Naive B cell (primary cell): Measurements from ENCODE around the gene MAST4. TPM values are rescaled to one million over a fixed set of nuclear protein-coding genes. Genes with fewer than 3 reads are reported as not detected.

Experiments
- ATAC-seq, 2 donors: fragments of 150-1000 bp; cut with Tn5 transposase; 2 replicates each; pipeline ENCODE4 v1.10.0; 2021; ENCODE audit warnings: low read depth in 2 of 2, mild to moderate bottlenecking in 2 of 2, moderate library complexity in 2 of 2
- DNase-seq: peaks from one replicate; pipeline ENCODE4 v3.0.0; 2022
- H3K27ac Mint-ChIP-seq, 6 donors: one replicate each; pipeline ENCODE4 v1.8.0; 2020 to 2022; ENCODE audit warnings: mild to moderate bottlenecking in 6 of 6, mixed read lengths in 6 of 6, moderate library complexity in 5 of 6, inconsistent platforms in 2 of 6
- H3K27me3 Mint-ChIP-seq, 3 donors: one replicate each; pipeline ENCODE4 v1.8.0; 2021 to 2022; ENCODE audit warnings: mixed read lengths in 3 of 3, mild to moderate bottlenecking in 1 of 3
- H3K36me3 Mint-ChIP-seq, 2 donors: one replicate each; pipeline ENCODE4 v1.8.0; 2020 to 2022; ENCODE audit warnings: mixed read lengths in 2 of 2, inconsistent platforms in 1 of 2, mild to moderate bottlenecking in 1 of 2
- H3K4me1 Mint-ChIP-seq, 3 donors: one replicate each; pipeline ENCODE4 v1.8.0; 2020 to 2022; ENCODE audit warnings: mixed read lengths in 3 of 3, inconsistent platforms in 1 of 3, mild to moderate bottlenecking in 1 of 3, moderate library complexity in 1 of 3
- H3K4me3 Mint-ChIP-seq, 8 donors: one replicate each; pipeline ENCODE4 v1.8.0; 2020 to 2022; ENCODE audit warnings: mild to moderate bottlenecking in 8 of 8, mixed read lengths in 8 of 8, moderate library complexity in 8 of 8, inconsistent platforms in 2 of 8
- H3K9me3 Mint-ChIP-seq, 7 donors: one replicate each; pipeline ENCODE4 v1.8.0; 2020 to 2022; ENCODE audit warnings: mixed read lengths in 7 of 7, mild to moderate bottlenecking in 5 of 7, inconsistent platforms in 2 of 7, moderate library complexity in 1 of 7
- polyA plus RNA-seq, 6 donors: library from polyadenylated mRNA; unstranded; fragments of 300-500 nt; fragmentation: Illumina TruSeq; gene quantifications; one replicate each; pipeline ENCODE4 v1.2.3, GENCODE V29; 2021; ENCODE audit warnings: low read depth in 6 of 6

The MAST4 gene
- polyA plus RNA-seq, 6 donors from 2014 or later, result 0.17 to 2.3 (median 1.3) TPM

DNA sequence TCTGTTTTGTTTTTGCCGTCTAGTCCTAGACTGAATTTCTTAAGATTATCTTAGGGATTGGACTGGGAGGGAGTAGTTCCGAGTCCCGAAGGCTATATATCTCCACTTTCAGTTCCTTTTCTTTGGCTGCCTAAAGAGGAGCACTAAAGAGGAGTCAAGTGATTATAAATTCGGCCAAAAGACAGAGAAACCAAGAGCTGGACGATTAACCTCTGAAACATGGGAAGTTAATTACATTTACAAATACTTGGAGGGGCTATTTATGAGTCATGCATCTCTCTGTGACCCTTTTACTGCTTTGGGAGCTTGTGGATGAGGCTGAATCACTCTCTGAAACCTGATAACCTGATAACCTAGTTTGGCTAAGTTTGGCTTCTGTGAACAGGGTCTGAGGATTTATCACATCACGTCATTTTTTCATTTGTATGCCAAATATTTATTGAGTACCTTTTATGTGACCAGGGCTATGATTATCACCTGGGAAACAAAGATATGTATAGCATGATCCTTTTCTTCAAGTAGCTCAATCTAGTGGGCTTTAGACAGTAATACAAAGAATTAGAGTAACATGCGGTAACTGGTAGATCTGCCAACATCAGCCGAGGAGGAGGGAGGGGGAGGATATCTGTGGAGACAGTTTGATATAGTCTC, 419.5 kb downstream of the MAST4 start:
- peaks cover 0 to 8% (median 7%) of the 10 kb centered on the region in 3 donors for H3K27me3 Mint-ChIP-seq
- H3K4me3 Mint-ChIP-seq, result no peak overlapping the region
- DNase-seq (no peak), ATAC-seq (no peak)
- no peaks in the 10 kb centered on the region for H3K36me3 Mint-ChIP-seq
- peak overlapping the region in 1 of 6 donors; percentile 13 for H3K27ac Mint-ChIP-seq
- H3K4me1 Mint-ChIP-seq, result peaks cover 0 to 6% (median 4%) of the 10 kb centered on the region in 3 donors
- no peaks in the 10 kb centered on the region for H3K9me3 Mint-ChIP-seq

DNA sequence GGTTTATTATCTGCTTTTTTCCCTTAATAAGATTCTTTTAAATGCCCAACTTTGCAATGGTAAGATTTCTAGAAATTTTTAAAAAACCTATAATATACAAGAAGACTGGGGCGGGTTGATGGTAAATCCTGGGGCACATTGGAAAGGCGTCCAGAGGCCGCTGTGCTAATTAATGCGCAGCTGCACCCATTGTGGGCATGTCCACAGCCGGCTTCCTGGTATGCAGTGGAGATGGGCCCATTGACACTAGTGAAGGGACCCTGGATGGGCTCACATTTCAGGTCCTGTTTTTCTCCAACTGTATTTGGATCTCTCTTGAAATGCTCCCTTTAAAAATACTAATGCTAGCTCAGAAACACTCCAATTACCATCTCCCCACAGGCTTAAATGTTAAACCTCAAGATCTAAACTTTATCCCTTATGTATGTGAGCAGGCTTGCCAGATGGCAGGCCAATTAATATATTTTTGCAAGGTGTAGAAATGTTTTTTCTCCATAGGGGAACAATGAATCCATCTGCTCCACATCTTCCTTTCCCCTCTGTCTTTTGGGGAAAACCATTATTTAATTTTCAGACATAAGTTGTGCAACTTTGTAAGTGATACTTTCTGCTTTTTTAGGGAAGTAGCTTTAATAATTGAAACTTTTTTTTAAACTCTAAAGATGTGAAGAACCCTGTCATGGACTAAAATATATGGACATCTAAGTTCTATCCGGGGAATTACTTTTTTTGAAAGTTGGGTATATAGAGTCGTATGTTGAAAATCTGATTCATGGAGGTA, 423.1 kb downstream of the MAST4 start:
- Mint-ChIP-seq H3K4me3 (no peak overlapping the region), H3K36me3 (no peaks in the 10 kb centered on the region), H3K27me3 (no peaks in the 10 kb centered on the region), H3K27ac (no peak overlapping the region), H3K4me1 (peaks cover 0 to 6% (median 0%) of the 10 kb centered on the region in 3 donors), H3K9me3 (no peaks in the 10 kb centered on the region)
- ATAC-seq, result no peak
- DNase-seq, result no peak

DNA sequence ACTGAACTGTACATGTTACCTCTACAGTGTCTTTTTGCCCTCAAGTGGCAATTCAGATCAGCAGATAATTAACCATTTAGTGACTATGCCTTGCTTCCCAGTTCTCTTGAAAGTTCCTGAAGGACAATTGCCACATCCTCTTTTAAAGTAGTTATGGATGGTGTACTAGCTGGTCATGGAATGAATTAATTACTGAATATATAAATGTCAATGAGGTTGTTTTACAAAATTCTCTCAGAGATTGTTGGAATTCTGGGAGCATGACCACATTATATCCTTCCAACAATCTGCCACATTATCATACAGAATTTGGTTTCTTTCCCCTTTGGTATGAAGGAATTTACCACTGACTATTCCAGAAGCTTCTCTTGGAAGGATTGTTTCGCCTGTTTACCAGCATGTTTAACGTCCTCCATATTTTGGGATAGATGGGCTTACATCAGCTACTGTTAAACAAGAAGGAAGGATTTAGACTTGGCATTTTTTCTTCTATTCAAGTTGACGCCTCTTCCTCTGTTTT, 424.0 kb downstream of the MAST4 start:
- no peak for ATAC-seq
- Mint-ChIP-seq H3K27me3 (no peaks in the 10 kb centered on the region), H3K9me3 (no peaks in the 10 kb centered on the region), H3K36me3 (no peaks in the 10 kb centered on the region), H3K4me1 (peaks cover 0 to 5% (median 0%) of the 10 kb centered on the region in 3 donors), H3K4me3 (no peak overlapping the region), H3K27ac (no peak overlapping the region)
- no peak for DNase-seq

DNA sequence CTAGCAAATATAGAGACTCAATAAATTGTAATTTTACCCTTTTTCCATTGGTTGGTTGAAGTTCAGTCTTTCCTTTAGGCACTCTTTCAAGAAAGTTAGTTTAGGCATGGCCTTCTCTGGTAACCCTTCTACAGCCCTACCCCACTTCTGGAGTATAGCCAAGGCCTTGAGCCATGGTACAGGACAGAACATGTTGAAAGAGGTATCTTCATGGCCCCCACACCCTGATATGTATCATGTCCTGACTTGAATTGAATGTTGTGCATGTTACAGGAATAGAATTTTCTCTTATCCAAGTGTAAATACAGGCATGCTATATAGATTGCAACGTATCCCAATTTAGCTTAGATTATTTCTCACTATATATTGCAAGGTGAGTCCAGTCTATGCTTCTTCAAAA, 424.8 kb downstream of the MAST4 start:
- Mint-ChIP-seq H3K27me3 (no peaks in the 10 kb centered on the region), H3K4me1 (no peaks in the 10 kb centered on the region), H3K9me3 (no peaks in the 10 kb centered on the region), H3K27ac (no peak overlapping the region), H3K4me3 (no peak overlapping the region), H3K36me3 (no peaks in the 10 kb centered on the region)
- ATAC-seq (no peak), DNase-seq (no peak)

DNA sequence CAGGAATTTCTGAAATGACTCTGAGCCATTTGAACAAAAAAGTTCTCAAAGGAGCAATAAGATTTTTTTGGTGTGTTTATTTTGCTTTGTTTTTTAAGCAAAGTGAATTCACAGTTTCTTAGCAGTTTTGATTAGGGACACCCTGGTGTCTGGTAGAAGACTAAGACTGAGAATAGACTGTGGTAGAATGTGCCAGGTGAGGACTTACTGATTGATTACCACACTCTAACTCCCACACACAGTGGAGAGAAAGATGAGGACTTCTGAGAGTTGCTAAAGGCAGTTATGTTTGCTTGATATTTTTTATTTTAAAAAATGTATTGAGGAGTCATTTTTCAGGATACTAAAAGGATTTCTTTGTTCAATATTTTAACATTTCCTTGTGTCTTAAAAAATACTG, 425.3 kb downstream of the MAST4 start:
- H3K27me3 Mint-ChIP-seq, result no peaks in the 10 kb centered on the region
- H3K4me1 Mint-ChIP-seq, result no peaks in the 10 kb centered on the region
- H3K4me3 Mint-ChIP-seq, result no peak overlapping the region
- DNase-seq (no peak), ATAC-seq (no peak)
- H3K9me3 Mint-ChIP-seq, result no peaks in the 10 kb centered on the region
- H3K36me3 Mint-ChIP-seq, result no peaks in the 10 kb centered on the region
- no peak overlapping the region for H3K27ac Mint-ChIP-seq

DNA sequence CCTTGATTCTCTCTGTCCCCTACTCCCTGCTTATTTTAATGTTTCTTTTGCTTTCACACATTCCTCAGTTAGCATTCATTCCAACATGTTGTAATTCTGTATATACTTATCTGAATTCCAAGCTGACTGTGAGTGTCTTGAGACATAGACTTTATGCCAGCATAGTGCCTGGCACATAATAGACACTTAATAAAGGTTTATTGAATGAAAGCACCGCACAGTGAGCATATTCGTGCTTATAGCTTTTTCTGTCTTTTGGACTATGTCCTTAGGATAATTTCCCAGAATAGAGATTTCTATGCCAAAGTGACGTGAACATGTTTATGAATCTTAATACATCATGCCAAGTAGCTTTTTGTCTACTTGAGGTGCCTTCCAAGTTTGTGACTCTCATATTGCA, 425.8 kb downstream of the MAST4 start:
- no peak for DNase-seq
- Mint-ChIP-seq H3K9me3 (no peaks in the 10 kb centered on the region), H3K4me3 (no peak overlapping the region), H3K4me1 (no peaks in the 10 kb centered on the region), H3K27me3 (no peaks in the 10 kb centered on the region), H3K27ac (no peak overlapping the region), H3K36me3 (no peaks in the 10 kb centered on the region)
- ATAC-seq, result no peak

DNA sequence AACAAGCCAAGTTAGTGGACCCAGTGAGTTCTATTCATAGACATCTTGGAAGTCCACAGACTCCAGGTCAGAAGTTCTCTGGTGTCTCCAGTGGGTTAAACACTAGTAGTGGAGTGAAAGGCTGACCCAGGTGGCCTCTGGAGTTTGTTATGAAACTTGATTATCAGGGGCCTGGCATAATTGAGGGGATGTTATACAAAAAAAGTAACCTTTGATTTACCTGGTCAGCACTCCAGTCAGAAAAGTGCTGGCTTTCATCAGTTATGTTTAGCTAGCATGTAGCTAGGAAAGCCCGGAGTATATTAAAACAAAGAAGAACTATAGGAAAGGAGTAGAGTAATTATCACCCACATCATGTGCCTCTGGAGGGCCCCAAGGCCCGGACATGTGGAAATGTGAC, 429.3 kb downstream of the MAST4 start:
- H3K9me3 Mint-ChIP-seq, result no peaks in the 10 kb centered on the region
- no peaks in the 10 kb centered on the region for H3K36me3 Mint-ChIP-seq
- H3K27me3 Mint-ChIP-seq, result no peaks in the 10 kb centered on the region
- H3K4me1 Mint-ChIP-seq, result no peaks in the 10 kb centered on the region
- no peak for DNase-seq
- no peak overlapping the region for H3K27ac Mint-ChIP-seq
- no peak overlapping the region for H3K4me3 Mint-ChIP-seq
- no peak for ATAC-seq

DNA sequence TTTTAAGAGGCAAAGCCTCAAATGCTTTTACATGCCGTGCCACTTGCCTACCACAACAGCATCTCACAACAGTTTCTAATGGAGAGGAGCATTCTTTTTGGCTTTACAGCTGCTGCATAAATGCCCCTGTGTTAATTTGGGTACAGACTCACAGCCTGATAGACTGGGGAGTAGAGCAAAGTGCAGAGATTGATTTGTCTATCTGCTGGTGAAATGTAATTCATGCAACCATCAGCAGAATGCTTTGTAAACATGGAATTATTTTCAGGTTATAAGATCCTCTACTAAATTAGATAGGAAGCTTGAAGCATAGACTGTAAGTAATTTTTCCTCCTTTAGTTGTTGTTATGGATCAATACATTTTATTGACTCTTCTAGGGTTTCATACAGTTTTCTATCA, 430.1 kb downstream of the MAST4 start:
- Mint-ChIP-seq H3K36me3 (no peaks in the 10 kb centered on the region), H3K4me1 (no peaks in the 10 kb centered on the region), H3K27ac (no peak overlapping the region), H3K9me3 (no peaks in the 10 kb centered on the region), H3K27me3 (no peaks in the 10 kb centered on the region), H3K4me3 (no peak overlapping the region)
- DNase-seq (no peak), ATAC-seq (no peak)

DNA sequence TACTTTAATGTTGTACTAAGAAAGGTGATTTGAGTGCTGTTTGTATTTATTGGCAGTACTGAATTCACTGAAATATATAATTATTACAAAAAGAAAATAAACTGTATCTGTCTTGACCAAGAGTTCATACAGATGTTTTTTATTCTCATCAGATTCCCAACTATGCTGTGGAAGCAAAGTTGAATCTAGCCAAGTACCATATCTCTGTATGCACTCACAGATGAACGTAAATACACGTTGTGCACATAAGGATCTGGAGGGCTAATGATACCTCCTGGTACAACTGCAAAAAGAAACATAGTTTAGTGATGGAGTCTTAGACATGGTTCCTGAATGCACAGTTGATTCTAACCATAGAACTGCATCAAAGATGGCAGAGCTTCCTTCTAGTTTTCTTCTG, 431.0 kb downstream of the MAST4 start:
- Mint-ChIP-seq H3K9me3 (no peaks in the 10 kb centered on the region), H3K27me3 (no peaks in the 10 kb centered on the region), H3K36me3 (no peaks in the 10 kb centered on the region), H3K4me3 (no peak overlapping the region), H3K4me1 (no peaks in the 10 kb centered on the region), H3K27ac (no peak overlapping the region)
- ATAC-seq, result no peak
- no peak for DNase-seq

DNA sequence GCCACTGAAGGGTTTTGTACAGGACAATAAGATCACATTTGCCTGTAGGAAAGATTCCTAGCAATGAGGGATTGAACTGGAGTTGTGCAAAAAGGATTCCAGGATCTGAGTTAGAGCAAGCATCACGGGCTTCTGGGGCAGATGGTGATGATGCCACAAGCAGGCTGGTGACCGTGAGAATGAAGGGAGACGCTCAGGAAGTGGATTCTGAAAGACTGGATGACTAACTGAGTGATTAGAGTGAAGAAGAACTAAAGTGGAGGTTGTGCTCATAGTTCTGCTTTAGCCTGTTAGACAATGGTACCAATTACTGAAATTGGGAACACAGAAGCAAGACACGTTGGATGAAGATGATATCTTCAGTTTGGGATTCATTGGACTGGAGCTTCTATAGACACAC, 432.2 kb downstream of the MAST4 start:
- Mint-ChIP-seq H3K27ac (no peak overlapping the region), H3K4me3 (no peak overlapping the region), H3K9me3 (no peaks in the 10 kb centered on the region), H3K27me3 (no peaks in the 10 kb centered on the region), H3K4me1 (peaks cover 0 to 6% (median 5%) of the 10 kb centered on the region in 3 donors), H3K36me3 (no peaks in the 10 kb centered on the region)
- no peak for ATAC-seq
- DNase-seq, result no peak

DNA sequence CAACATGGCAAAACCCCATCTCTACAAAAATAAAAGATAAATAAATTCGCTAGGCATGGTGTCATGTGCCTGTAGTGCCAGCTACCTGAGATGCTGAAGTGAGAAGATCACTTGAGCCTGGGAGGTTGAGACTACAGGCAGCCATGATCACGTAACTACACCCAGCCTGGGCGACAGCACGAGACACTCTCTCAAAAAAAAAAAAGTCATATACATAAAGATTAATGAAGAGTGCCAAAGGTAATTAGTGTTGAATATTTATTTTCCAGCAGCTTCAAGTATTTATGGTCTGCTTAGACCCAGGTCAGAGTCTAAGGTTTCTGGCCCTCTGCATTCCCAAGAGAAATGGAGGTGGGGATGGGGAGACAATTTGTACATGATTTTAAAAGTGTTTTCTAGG, 432.7 kb downstream of the MAST4 start:
- Mint-ChIP-seq H3K27me3 (no peaks in the 10 kb centered on the region), H3K36me3 (no peaks in the 10 kb centered on the region), H3K4me3 (no peak overlapping the region), H3K9me3 (no peaks in the 10 kb centered on the region), H3K4me1 (peaks cover 0 to 10% (median 10%) of the 10 kb centered on the region in 3 donors), H3K27ac (no peak overlapping the region)
- DNase-seq, result no peak
- ATAC-seq, result no peak

DNA sequence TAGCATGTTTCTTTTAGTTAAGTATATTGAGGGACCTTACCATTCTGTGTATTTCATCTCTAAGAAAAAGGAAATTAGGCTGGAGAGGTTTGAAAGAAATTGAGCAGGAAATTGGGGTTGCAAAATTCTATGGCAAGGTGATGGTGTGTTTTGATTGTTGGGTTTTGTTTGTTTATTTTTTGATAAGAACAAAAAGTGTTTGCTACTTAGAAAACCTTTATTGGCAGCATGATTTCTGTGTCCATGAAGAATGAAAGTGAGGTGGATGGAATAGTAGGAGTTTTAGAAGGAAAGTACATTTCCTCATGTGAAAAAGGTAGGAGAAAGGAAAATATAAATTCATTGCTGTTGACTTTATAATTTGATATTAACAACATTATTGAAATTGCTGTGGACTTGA, 433.3 kb downstream of the MAST4 start:
- Mint-ChIP-seq H3K4me3 (peak overlapping the region in 1 of 8 donors; percentile 44), H3K9me3 (no peaks in the 10 kb centered on the region), H3K36me3 (no peaks in the 10 kb centered on the region), H3K27me3 (no peaks in the 10 kb centered on the region), H3K4me1 (peaks cover 0 to 10% (median 10%) of the 10 kb centered on the region in 3 donors), H3K27ac (no peak overlapping the region)
- ATAC-seq (no peak), DNase-seq (no peak)

DNA sequence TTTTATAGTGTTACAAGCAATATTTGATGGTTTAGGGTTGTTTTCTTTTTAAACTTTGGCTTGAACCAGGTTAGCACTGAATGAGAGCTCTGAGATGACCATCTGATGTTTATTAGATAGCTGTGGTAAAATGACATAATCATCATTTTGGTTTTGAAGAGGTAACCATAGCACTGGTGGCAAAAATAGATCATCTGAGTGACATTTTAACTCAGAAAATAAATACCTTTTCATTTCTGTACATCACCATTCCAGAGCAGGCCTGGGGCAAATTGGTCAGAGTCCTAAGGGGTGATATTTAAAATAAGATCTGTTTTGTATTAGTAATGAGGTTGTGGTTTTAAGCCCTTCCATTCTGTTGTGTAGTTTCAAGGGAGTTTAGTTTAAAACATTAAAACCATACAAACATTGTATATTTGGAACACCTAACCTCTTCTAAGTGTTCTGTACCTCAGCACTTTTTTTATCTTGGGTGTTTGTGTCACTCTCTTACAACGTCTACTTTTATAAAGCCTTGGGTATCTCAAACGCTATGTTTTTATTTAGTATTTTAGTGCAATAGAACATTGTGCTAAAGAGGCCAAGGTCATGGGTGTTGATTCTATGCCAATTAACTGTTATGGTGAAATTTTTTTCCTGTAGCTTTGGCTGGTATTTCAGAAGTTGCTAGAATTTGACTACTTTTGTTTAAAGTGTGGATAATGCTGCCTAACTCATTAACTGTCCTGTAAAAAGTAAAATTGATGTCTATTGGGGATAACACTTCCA, 434.3 kb downstream of the MAST4 start:
- H3K4me1 Mint-ChIP-seq, result peaks cover 0 to 10% (median 10%) of the 10 kb centered on the region in 3 donors
- peak overlapping the region in 1 of 6 donors; percentile 22 for H3K27ac Mint-ChIP-seq
- no peak for ATAC-seq
- H3K9me3 Mint-ChIP-seq, result no peaks in the 10 kb centered on the region
- H3K27me3 Mint-ChIP-seq, result no peaks in the 10 kb centered on the region
- no peak for DNase-seq
- H3K4me3 Mint-ChIP-seq, result no peak overlapping the region
- H3K36me3 Mint-ChIP-seq, result no peaks in the 10 kb centered on the region

DNA sequence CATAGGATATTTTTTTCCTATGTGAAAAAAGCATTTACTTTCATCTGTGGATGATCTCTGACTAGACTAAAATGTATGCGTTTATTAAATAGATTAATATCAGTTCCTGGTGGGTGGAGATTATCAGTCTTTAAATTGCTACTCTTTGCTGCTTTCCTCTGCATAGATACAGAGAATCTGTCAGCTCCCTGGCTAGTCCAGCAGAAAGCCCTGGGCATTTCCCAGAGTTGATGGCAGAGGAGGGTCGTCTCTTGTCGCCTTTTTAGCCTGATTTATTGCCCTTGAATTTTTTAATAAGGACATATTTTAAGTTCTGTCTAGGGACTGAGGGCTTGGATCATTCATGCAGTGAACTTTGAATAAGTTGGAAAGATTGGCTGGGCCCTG, 434.9 kb downstream of the MAST4 start:
- no peaks in the 10 kb centered on the region for H3K36me3 Mint-ChIP-seq
- no peaks in the 10 kb centered on the region for H3K27me3 Mint-ChIP-seq
- DNase-seq, result no peak
- no peaks in the 10 kb centered on the region for H3K9me3 Mint-ChIP-seq
- ATAC-seq, result no peak
- no peak overlapping the region for H3K27ac Mint-ChIP-seq
- no peak overlapping the region for H3K4me3 Mint-ChIP-seq
- peaks cover 0 to 10% (median 10%) of the 10 kb centered on the region in 3 donors for H3K4me1 Mint-ChIP-seq
